HEK293 (cell line): ENCODE results near the gene ETV6.

Experiments used
- GFI1B ChIP-seq: fragments of 450-650 bp; formaldehyde crosslinking; IDR thresholded peaks from 2 replicates; pipeline ENCODE4 v1.5.1; 2016; ENCODE audit warnings: missing biosample characterization, missing genetic modification characterization
- REPIN1 ChIP-seq: fragments of 450-650 bp; formaldehyde crosslinking; IDR thresholded peaks from 2 replicates; pipeline ENCODE4 v1.5.1; 2017; ENCODE audit warnings: missing biosample characterization, missing genetic modification characterization, low read depth
- SETDB1 ChIP-seq: IDR thresholded peaks from one replicate; pipeline ENCODE4 v1.6.1; 2017; ENCODE audit warnings: mild to moderate bottlenecking, low read length, moderate library complexity, mixed read lengths; ENCODE audit not compliant: insufficient read length
- ZFP37 ChIP-seq: fragments of 450-650 bp; formaldehyde crosslinking; IDR thresholded peaks from 2 replicates; pipeline ENCODE4 v1.5.1; 2016; ENCODE audit warnings: missing biosample characterization, missing genetic modification characterization
- ZNF174 ChIP-seq: fragments of 450-650 bp; formaldehyde crosslinking; IDR thresholded peaks from 2 replicates; pipeline ENCODE4 v1.5.0; 2017; ENCODE audit warnings: missing biosample characterization, mild to moderate bottlenecking, missing genetic modification characterization
- ZNF214 ChIP-seq: fragments of 450-650 bp; formaldehyde crosslinking; IDR thresholded peaks from 2 replicates; pipeline ENCODE4 v1.5.1; 2017; ENCODE audit warnings: missing biosample characterization, mild to moderate bottlenecking, missing genetic modification characterization, borderline replicate concordance
- ZNF335 ChIP-seq: fragments of 450-650 bp; formaldehyde crosslinking; conservative IDR thresholded peaks from 2 replicates; pipeline ENCODE4 v1.5.1; 2016; ENCODE audit warnings: missing biosample characterization, missing genetic modification characterization
- ZNF426 ChIP-seq: fragments of 450-650 bp; formaldehyde crosslinking; IDR thresholded peaks from 2 replicates; pipeline ENCODE4 v1.5.1; 2017; ENCODE audit warnings: missing biosample characterization, missing genetic modification characterization, mild to moderate bottlenecking, inconsistent platforms, moderate library complexity
- ZNF530 ChIP-seq: fragments of 450-650 bp; formaldehyde crosslinking; IDR thresholded peaks from 2 replicates; pipeline ENCODE4 v1.5.1; 2016; ENCODE audit warnings: low read depth, missing biosample characterization, missing genetic modification characterization
- ZNF677 ChIP-seq: fragments of 450-650 bp; IDR thresholded peaks from 2 replicates; pipeline ENCODE4 v1.5.0; 2018; ENCODE audit warnings: missing biosample characterization, mild to moderate bottlenecking, missing genetic modification characterization, moderate library complexity
- ZNF701 ChIP-seq: fragments of 450-650 bp; formaldehyde crosslinking; IDR thresholded peaks from 2 replicates; pipeline ENCODE4 v1.5.1; 2016; ENCODE audit warnings: missing biosample characterization, missing genetic modification characterization
- ZNF768 ChIP-seq: fragments of 450-650 bp; formaldehyde crosslinking; IDR thresholded peaks from 2 replicates; pipeline ENCODE4 v1.5.1; 2018; ENCODE audit warnings: missing biosample characterization, mild to moderate bottlenecking, missing genetic modification characterization
- ZNF776 ChIP-seq: fragments of 450-650 bp; formaldehyde crosslinking; IDR thresholded peaks from 2 replicates; pipeline ENCODE4 v1.5.0; 2017; ENCODE audit warnings: missing biosample characterization, missing genetic modification characterization, borderline replicate concordance
- ZNF777 ChIP-seq: fragments of 450-650 bp; formaldehyde crosslinking; IDR thresholded peaks from 2 replicates; pipeline ENCODE4 v1.5.1; 2017; ENCODE audit warnings: missing biosample characterization, missing genetic modification characterization, borderline replicate concordance
- TF ChIP-seq, protein P1 (sequence below): fragments of 450-650 bp; formaldehyde crosslinking; IDR thresholded peaks from 2 replicates; pipeline ENCODE4 v1.5.1; 2016; ENCODE audit warnings: missing biosample characterization, missing genetic modification characterization
- TF ChIP-seq, protein P2 (sequence below): fragments of 450-650 bp; formaldehyde crosslinking; IDR thresholded peaks from 2 replicates; pipeline ENCODE4 v1.5.1; 2016; ENCODE audit warnings: missing biosample characterization, missing genetic modification characterization
- TF ChIP-seq, protein P3 (sequence below): fragments of 450-650 bp; formaldehyde crosslinking; IDR thresholded peaks from 2 replicates; pipeline ENCODE4 v1.5.1; 2016; ENCODE audit warnings: missing biosample characterization, missing genetic modification characterization
- TF ChIP-seq, protein P4 (sequence below): fragments of 450-650 bp; formaldehyde crosslinking; IDR thresholded peaks from 2 replicates; pipeline ENCODE4 v1.5.1; 2016; ENCODE audit warnings: missing biosample characterization, missing genetic modification characterization
- TF ChIP-seq, protein P5 (sequence below): fragments of 450-650 bp; formaldehyde crosslinking; IDR thresholded peaks from 2 replicates; pipeline ENCODE4 v1.5.1; 2017; ENCODE audit warnings: missing biosample characterization, missing genetic modification characterization
- TF ChIP-seq, protein P6 (sequence below): fragments of 450-650 bp; formaldehyde crosslinking; conservative IDR thresholded peaks from 2 replicates; pipeline ENCODE4 v1.5.1; 2016; ENCODE audit warnings: low read depth, missing biosample characterization, missing genetic modification characterization
- TF ChIP-seq, protein P7 (sequence below): fragments of 450-650 bp; formaldehyde crosslinking; IDR thresholded peaks from 2 replicates; pipeline ENCODE4 v1.5.1; 2016; ENCODE audit warnings: missing biosample characterization, missing genetic modification characterization, borderline replicate concordance

ETV6 gene

DNA sequence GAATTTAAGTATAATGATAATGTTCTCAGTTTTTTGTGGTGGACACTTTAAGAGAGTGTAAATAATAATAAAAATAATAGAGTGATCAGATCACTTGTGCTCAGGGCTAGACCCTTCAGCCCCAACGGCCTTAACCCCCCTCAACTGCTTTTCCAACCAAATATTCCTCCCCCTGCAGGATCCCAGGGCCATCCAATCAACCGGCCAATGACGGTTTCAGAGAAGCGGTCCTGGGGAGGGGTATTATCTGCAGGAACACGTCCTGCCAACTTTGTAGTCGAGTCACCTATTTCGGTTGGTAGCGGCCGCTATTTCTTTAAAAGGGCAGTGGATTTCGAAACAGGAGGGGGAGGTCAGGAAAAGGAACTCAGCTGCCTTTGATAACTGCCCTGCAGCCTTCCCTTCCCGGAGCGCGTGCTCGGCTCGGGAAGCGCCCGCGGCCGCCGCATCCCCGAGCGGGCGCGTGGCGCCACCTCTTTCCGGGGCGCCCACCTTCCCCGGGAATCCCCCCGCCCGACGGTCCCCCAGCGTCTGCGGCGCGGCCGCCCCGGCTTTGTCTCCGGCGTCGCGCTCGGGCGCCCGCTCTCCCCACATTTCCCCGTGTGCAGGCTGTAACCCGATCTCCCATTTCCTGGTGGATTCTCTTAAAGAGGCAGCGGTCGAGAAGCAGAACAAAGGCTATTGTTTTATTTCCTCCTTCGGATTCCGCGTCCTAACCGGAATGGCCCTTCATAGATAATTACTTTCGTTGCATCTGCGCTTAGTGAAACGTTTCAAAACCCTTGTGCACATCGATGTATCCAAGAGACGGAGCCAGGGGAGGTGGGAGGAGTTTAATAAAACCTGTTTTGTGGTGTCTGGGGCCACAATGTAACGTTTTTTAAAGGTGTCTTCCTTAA lies 711 bp upstream of the ETV6 start (continued):
- TF ChIP-seq, protein P1, sequence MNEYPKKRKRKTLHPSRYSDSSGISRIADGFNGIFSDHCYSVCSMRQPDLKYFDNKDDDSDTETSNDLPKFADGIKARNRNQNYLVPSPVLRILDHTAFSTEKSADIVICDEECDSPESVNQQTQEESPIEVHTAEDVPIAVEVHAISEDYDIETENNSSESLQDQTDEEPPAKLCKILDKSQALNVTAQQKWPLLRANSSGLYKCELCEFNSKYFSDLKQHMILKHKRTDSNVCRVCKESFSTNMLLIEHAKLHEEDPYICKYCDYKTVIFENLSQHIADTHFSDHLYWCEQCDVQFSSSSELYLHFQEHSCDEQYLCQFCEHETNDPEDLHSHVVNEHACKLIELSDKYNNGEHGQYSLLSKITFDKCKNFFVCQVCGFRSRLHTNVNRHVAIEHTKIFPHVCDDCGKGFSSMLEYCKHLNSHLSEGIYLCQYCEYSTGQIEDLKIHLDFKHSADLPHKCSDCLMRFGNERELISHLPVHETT (tag by site-specific recombination), result no peak
- TF ChIP-seq GFI1B (tag by site-specific recombination) (no peak), ZNF677 (tag by site-specific recombination) (no peak), ZFP37 (tag by site-specific recombination) (no peak), ZNF701 (tag by site-specific recombination) (no peak), ZNF776 (tag by site-specific recombination) (no peak), ZNF530 (no peak), ZNF214 (tag by site-specific recombination) (no peak), SETDB1 (peak; percentile 16), ZNF335 (tag by site-specific recombination) (peak; percentile 76), ZNF174 (tag by site-specific recombination) (no peak), ZNF426 (tag by site-specific recombination) (no peak), REPIN1 (tag by site-specific recombination) (no peak), ZNF777 (tag by site-specific recombination) (no peak), ZNF768 (no peak)
- TF ChIP-seq, protein P2, sequence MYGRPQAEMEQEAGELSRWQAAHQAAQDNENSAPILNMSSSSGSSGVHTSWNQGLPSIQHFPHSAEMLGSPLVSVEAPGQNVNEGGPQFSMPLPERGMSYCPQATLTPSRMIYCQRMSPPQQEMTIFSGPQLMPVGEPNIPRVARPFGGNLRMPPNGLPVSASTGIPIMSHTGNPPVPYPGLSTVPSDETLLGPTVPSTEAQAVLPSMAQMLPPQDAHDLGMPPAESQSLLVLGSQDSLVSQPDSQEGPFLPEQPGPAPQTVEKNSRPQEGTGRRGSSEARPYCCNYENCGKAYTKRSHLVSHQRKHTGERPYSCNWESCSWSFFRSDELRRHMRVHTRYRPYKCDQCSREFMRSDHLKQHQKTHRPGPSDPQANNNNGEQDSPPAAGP (tag by site-specific recombination), result no peak
- TF ChIP-seq, protein P3, sequence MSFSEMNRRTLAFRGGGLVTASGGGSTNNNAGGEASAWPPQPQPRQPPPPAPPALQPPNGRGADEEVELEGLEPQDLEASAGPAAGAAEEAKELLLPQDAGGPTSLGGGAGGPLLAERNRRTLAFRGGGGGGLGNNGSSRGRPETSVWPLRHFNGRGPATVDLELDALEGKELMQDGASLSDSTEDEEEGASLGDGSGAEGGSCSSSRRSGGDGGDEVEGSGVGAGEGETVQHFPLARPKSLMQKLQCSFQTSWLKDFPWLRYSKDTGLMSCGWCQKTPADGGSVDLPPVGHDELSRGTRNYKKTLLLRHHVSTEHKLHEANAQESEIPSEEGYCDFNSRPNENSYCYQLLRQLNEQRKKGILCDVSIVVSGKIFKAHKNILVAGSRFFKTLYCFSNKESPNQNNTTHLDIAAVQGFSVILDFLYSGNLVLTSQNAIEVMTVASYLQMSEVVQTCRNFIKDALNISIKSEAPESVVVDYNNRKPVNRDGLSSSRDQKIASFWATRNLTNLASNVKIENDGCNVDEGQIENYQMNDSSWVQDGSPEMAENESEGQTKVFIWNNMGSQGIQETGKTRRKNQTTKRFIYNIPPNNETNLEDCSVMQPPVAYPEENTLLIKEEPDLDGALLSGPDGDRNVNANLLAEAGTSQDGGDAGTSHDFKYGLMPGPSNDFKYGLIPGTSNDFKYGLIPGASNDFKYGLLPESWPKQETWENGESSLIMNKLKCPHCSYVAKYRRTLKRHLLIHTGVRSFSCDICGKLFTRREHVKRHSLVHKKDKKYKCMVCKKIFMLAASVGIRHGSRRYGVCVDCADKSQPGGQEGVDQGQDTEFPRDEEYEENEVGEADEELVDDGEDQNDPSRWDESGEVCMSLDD (tag by site-specific recombination), result no peak
- TF ChIP-seq, protein P4, sequence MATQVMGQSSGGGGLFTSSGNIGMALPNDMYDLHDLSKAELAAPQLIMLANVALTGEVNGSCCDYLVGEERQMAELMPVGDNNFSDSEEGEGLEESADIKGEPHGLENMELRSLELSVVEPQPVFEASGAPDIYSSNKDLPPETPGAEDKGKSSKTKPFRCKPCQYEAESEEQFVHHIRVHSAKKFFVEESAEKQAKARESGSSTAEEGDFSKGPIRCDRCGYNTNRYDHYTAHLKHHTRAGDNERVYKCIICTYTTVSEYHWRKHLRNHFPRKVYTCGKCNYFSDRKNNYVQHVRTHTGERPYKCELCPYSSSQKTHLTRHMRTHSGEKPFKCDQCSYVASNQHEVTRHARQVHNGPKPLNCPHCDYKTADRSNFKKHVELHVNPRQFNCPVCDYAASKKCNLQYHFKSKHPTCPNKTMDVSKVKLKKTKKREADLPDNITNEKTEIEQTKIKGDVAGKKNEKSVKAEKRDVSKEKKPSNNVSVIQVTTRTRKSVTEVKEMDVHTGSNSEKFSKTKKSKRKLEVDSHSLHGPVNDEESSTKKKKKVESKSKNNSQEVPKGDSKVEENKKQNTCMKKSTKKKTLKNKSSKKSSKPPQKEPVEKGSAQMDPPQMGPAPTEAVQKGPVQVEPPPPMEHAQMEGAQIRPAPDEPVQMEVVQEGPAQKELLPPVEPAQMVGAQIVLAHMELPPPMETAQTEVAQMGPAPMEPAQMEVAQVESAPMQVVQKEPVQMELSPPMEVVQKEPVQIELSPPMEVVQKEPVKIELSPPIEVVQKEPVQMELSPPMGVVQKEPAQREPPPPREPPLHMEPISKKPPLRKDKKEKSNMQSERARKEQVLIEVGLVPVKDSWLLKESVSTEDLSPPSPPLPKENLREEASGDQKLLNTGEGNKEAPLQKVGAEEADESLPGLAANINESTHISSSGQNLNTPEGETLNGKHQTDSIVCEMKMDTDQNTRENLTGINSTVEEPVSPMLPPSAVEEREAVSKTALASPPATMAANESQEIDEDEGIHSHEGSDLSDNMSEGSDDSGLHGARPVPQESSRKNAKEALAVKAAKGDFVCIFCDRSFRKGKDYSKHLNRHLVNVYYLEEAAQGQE, result no peak
- TF ChIP-seq, protein P5, sequence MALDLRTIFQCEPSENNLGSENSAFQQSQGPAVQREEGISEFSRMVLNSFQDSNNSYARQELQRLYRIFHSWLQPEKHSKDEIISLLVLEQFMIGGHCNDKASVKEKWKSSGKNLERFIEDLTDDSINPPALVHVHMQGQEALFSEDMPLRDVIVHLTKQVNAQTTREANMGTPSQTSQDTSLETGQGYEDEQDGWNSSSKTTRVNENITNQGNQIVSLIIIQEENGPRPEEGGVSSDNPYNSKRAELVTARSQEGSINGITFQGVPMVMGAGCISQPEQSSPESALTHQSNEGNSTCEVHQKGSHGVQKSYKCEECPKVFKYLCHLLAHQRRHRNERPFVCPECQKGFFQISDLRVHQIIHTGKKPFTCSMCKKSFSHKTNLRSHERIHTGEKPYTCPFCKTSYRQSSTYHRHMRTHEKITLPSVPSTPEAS (tag by site-specific recombination), result no peak
- TF ChIP-seq, protein P6, sequence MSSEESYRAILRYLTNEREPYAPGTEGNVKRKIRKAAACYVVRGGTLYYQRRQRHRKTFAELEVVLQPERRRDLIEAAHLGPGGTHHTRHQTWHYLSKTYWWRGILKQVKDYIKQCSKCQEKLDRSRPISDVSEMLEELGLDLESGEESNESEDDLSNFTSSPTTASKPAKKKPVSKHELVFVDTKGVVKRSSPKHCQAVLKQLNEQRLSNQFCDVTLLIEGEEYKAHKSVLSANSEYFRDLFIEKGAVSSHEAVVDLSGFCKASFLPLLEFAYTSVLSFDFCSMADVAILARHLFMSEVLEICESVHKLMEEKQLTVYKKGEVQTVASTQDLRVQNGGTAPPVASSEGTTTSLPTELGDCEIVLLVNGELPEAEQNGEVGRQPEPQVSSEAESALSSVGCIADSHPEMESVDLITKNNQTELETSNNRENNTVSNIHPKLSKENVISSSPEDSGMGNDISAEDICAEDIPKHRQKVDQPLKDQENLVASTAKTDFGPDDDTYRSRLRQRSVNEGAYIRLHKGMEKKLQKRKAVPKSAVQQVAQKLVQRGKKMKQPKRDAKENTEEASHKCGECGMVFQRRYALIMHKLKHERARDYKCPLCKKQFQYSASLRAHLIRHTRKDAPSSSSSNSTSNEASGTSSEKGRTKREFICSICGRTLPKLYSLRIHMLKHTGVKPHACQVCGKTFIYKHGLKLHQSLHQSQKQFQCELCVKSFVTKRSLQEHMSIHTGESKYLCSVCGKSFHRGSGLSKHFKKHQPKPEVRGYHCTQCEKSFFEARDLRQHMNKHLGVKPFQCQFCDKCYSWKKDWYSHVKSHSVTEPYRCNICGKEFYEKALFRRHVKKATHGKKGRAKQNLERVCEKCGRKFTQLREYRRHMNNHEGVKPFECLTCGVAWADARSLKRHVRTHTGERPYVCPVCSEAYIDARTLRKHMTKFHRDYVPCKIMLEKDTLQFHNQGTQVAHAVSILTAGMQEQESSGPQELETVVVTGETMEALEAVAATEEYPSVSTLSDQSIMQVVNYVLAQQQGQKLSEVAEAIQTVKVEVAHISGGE (tag by site-specific recombination), result peak; percentile 17; the same call in 1 of the 2 replicates
- TF ChIP-seq, protein P7, sequence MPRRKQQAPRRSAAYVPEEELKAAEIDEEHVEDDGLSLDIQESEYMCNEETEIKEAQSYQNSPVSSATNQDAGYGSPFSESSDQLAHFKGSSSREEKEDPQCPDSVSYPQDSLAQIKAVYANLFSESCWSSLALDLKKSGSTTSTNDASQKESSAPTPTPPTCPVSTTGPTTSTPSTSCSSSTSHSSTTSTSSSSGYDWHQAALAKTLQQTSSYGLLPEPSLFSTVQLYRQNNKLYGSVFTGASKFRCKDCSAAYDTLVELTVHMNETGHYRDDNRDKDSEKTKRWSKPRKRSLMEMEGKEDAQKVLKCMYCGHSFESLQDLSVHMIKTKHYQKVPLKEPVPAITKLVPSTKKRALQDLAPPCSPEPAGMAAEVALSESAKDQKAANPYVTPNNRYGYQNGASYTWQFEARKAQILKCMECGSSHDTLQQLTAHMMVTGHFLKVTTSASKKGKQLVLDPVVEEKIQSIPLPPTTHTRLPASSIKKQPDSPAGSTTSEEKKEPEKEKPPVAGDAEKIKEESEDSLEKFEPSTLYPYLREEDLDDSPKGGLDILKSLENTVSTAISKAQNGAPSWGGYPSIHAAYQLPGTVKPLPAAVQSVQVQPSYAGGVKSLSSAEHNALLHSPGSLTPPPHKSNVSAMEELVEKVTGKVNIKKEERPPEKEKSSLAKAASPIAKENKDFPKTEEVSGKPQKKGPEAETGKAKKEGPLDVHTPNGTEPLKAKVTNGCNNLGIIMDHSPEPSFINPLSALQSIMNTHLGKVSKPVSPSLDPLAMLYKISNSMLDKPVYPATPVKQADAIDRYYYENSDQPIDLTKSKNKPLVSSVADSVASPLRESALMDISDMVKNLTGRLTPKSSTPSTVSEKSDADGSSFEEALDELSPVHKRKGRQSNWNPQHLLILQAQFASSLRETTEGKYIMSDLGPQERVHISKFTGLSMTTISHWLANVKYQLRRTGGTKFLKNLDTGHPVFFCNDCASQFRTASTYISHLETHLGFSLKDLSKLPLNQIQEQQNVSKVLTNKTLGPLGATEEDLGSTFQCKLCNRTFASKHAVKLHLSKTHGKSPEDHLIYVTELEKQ, result no peak
